MG63 (cell line): Measurements from ENCODE around the gene LRRC26. TPM values are rescaled to one million over a fixed set of nuclear protein-coding genes. Genes with fewer than 3 reads are reported as not detected.

Experiments
- DNase-seq: peaks from one replicate; pipeline ENCODE4 v3.0.0-alpha.2; 2020
- H3K27me3 ChIP-seq: fragments of 250-450 bp; sonication (Bioruptor Pico); 2 replicates; pipeline ENCODE4 v1.5.1; 2020; ENCODE audit warnings: mild to moderate bottlenecking, moderate library complexity
- H3K36me3 ChIP-seq: fragments of 250-450 bp; sonication (Bioruptor Pico); 2 replicates; pipeline ENCODE4 v1.5.1; 2020; ENCODE audit warnings: mild to moderate bottlenecking, moderate library complexity
- H3K4me3 ChIP-seq: fragments of 250-450 bp; sonication (Bioruptor Pico); 2 replicates; pipeline ENCODE4 v1.5.1; 2020; ENCODE audit warnings: mild to moderate bottlenecking, moderate library complexity
- H3K9me3 ChIP-seq: fragments of 250-450 bp; sonication (Bioruptor Pico); 2 replicates; pipeline ENCODE4 v1.5.1; 2020; ENCODE audit warnings: mild to moderate bottlenecking, moderate library complexity
- total RNA-seq: library from RNA; depleted of rRNA; stranded (reverse); fragments of >200 nt; shearing (Covaris generic); gene quantifications from 2 replicates; pipeline ENCODE4 v1.2.3, GENCODE V29; 2014; ENCODE audit warnings: low replicate concordance

Gene LRRC26
- total RNA-seq, 1 experiment from 2014 or later = not detected

GRCh38 chr9:137201205-137201868 lies 31.5 kb upstream of the LRRC26 start:
- no peaks in the 10 kb centered on the region for H3K27me3 ChIP-seq
- H3K9me3 ChIP-seq = no peaks in the 10 kb centered on the region
- peaks cover 4% of the 10 kb centered on the region for H3K36me3 ChIP-seq
- H3K4me3 ChIP-seq = peak overlapping the region; percentile 59
- DNase-seq = no peak

GRCh38 chr9:137200311-137201204 lies 30.7 kb upstream of the LRRC26 start, which contains the start of gene TPRN:
TSS of gene TPRN (minus strand) at chr9:137200741. CDS start at chr9:137200711, 30 bp downstream.
- Histone ChIP-seq H3K9me3 (no peaks in the 10 kb centered on the region), H3K4me3 (peak within 1 kb of the TSS; percentile 59), H3K27me3 (no peaks in the 10 kb centered on the region), H3K36me3 (peaks cover 4% of the 10 kb centered on the region)
- peak; percentile 99 for DNase-seq

GRCh38 chr9:137199411-137200121 lies 29.7 kb upstream of the LRRC26 start:
- no peak for DNase-seq
- no peaks in the 10 kb centered on the region for H3K27me3 ChIP-seq

GRCh38 chr9:137198902-137199283 lies 29.0 kb upstream of the LRRC26 start:
- no peaks in the 10 kb centered on the region for H3K9me3 ChIP-seq
- no peak overlapping the region for H3K4me3 ChIP-seq
- DNase-seq = no peak
- H3K27me3 ChIP-seq = no peaks in the 10 kb centered on the region
- H3K36me3 ChIP-seq = peaks cover under 1% of the 10 kb centered on the region; the same call in 1 of the 2 replicates

More at GRCh38 chr9:137199411-137200121, 29.7 kb upstream of the LRRC26 start:
- Histone ChIP-seq H3K36me3 (peaks cover 4% of the 10 kb centered on the region), H3K9me3 (no peaks in the 10 kb centered on the region), H3K4me3 (peak overlapping the region; percentile 30)

- Histone ChIP-seq H3K9me3 (no peaks in the 10 kb centered on the region), H3K27me3 (no peaks in the 10 kb centered on the region), H3K36me3 (no peaks in the 10 kb centered on the region), H3K4me3 (no peak overlapping the region)
- no peak for DNase-seq
Observed at GRCh38 chr9:137198051-137198901, 28.4 kb upstream of the LRRC26 start.

- no peak overlapping the region for H3K4me3 ChIP-seq
- no peaks in the 10 kb centered on the region for H3K9me3 ChIP-seq
- no peak for DNase-seq
- H3K27me3 ChIP-seq = no peaks in the 10 kb centered on the region
- H3K36me3 ChIP-seq = no peaks in the 10 kb centered on the region
Observed at GRCh38 chr9:137195525-137196220, 25.8 kb upstream of the LRRC26 start.

- peaks cover 3% of the 10 kb centered on the region for H3K36me3 ChIP-seq
- no peaks in the 10 kb centered on the region for H3K27me3 ChIP-seq
- H3K4me3 ChIP-seq = no peak overlapping the region
- H3K9me3 ChIP-seq = no peaks in the 10 kb centered on the region
- DNase-seq = no peak
Observed at GRCh38 chr9:137194909-137195308, 25.1 kb upstream of the LRRC26 start.

- Histone ChIP-seq H3K4me3 (no peak overlapping the region), H3K36me3 (peaks cover 8% of the 10 kb centered on the region), H3K27me3 (no peaks in the 10 kb centered on the region), H3K9me3 (no peaks in the 10 kb centered on the region)
- DNase-seq = no peak
Observed at GRCh38 chr9:137194388-137194787, 24.5 kb upstream of the LRRC26 start.

- Histone ChIP-seq H3K4me3 (no peak overlapping the region), H3K36me3 (peaks cover 8% of the 10 kb centered on the region)
- no peak for DNase-seq
Observed at GRCh38 chr9:137193771-137194170, 23.9 kb upstream of the LRRC26 start.

GRCh38 chr9:137192859-137193258 lies 23.0 kb upstream of the LRRC26 start:
- Histone ChIP-seq H3K27me3 (no peaks in the 10 kb centered on the region), H3K4me3 (no peak overlapping the region), H3K36me3 (peaks cover 8% of the 10 kb centered on the region), H3K9me3 (no peaks in the 10 kb centered on the region)
- no peak for DNase-seq

More at GRCh38 chr9:137193771-137194170, 23.9 kb upstream of the LRRC26 start:
- no peaks in the 10 kb centered on the region for H3K27me3 ChIP-seq
- H3K9me3 ChIP-seq = no peaks in the 10 kb centered on the region

GRCh38 chr9:137192448-137192780 lies 22.6 kb upstream of the LRRC26 start:
- H3K36me3 ChIP-seq = peaks cover 9% of the 10 kb centered on the region
- no peak overlapping the region for H3K4me3 ChIP-seq
- H3K27me3 ChIP-seq = no peaks in the 10 kb centered on the region
- DNase-seq = no peak
- H3K9me3 ChIP-seq = no peaks in the 10 kb centered on the region

- no peak for DNase-seq
- no peak overlapping the region for H3K4me3 ChIP-seq
- no peaks in the 10 kb centered on the region for H3K27me3 ChIP-seq
- H3K9me3 ChIP-seq = no peaks in the 10 kb centered on the region
- H3K36me3 ChIP-seq = peaks cover 15% of the 10 kb centered on the region
Observed at GRCh38 chr9:137191691-137192447, 22.0 kb upstream of the LRRC26 start.

GRCh38 chr9:137191245-137191644 lies 21.4 kb upstream of the LRRC26 start:
- DNase-seq = no peak
- Histone ChIP-seq H3K36me3 (peaks cover 16% of the 10 kb centered on the region), H3K27me3 (no peaks in the 10 kb centered on the region), H3K4me3 (no peak overlapping the region), H3K9me3 (no peaks in the 10 kb centered on the region)

- H3K9me3 ChIP-seq = no peaks in the 10 kb centered on the region
- no peaks in the 10 kb centered on the region for H3K27me3 ChIP-seq
- no peak for DNase-seq
- no peak overlapping the region for H3K4me3 ChIP-seq
- H3K36me3 ChIP-seq = peaks cover 18% of the 10 kb centered on the region
Observed at GRCh38 chr9:137190315-137190856, 20.5 kb upstream of the LRRC26 start.
